Measurements from ENCODE around the gene CFAP58. TPM values are rescaled to one million over a fixed set of nuclear protein-coding genes. Genes with fewer than 3 reads are reported as not detected.

Gene CFAP58
- total RNA-seq, 1 experiment from 2014 or later = 0.63 TPM

DNA sequence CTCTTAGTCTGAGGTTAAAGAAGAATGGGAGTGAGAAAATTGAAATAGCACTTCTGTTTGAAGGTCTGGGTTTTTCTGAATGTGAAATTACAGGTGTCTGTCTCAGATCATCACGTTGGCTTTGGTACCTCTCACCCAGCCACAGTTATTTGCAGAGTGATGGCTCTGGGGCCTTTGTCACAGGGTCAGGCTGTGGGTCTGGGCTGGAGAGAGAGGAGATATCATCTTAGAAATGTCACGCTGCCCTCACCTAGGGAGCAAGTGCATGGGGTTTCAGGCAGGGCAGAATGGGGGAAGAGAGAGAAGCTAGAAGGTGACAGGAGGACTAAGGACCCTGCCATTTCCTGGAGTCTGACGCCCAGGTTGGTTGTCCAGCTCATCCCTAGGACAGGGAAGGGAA lies 127.2 kb downstream of the CFAP58 start:
- Histone ChIP-seq H3K27me3 (ENCODE audit: insufficient read depth, low read length) (no peaks in the 10 kb centered on the region), H3T11ph (ENCODE audit: low read length) (no peak overlapping the region), H3K56ac (ENCODE audit: insufficient read length, low read depth, low read length) (no peak overlapping the region), H3K4me1 (ENCODE audit: insufficient read depth, low read length) (no peaks in the 10 kb centered on the region), H4K5ac (ENCODE audit: insufficient read length, low read depth, low read length) (no peak overlapping the region), H2BK12ac (ENCODE audit: insufficient read length, low read depth, low read length) (no peak overlapping the region), H3K9me3 (ENCODE audit: control insufficient read depth, low read depth, low read length) (no peaks in the 10 kb centered on the region), H2BK5ac (ENCODE audit: insufficient read length, low read length) (no peak overlapping the region), H2AK5ac (ENCODE audit: insufficient read length, low read length) (no peak overlapping the region), H2AFZ (ENCODE audit: low read length) (no peak overlapping the region), H3K79me2 (ENCODE audit: insufficient read depth, low read length) (no peaks in the 10 kb centered on the region), H2BK120ac (ENCODE audit: low read depth, low read length, poor library complexity, severe bottlenecking) (no peak overlapping the region), H3K9ac (ENCODE audit: extremely low read depth, insufficient read length, low read length) (no peak overlapping the region), H2BK15ac (ENCODE audit: low read depth, low read length) (no peak overlapping the region), H4K91ac (ENCODE audit: insufficient read length, low read depth, low read length) (no peak overlapping the region), H3K14ac (ENCODE audit: insufficient read depth, low read length) (peak overlapping the region; percentile 49; the same call in 1 of the 2 replicates), H3K27ac (ENCODE audit: insufficient read length, low read depth, low read length) (no peak overlapping the region), H3K79me1 (ENCODE audit: insufficient read depth, low read depth, low read length, poor library complexity, severe bottlenecking) (no peaks in the 10 kb centered on the region), H4K20me1 (ENCODE audit: control insufficient read depth, insufficient read depth, insufficient read length) (no peaks in the 10 kb centered on the region), H3K4ac (ENCODE audit: low read depth, low read length) (no peak overlapping the region), H2BK20ac (ENCODE audit: low read depth, low read length, poor library complexity, severe bottlenecking) (no peak overlapping the region), H3K18ac (ENCODE audit: insufficient read length, low read depth, low read length) (no peak overlapping the region), H3K23ac (ENCODE audit: insufficient read length, low read depth, low read length) (no peak overlapping the region), H4K8ac (replicated peaks; ENCODE audit: insufficient read length, low read depth, low read length) (no peak overlapping the region), H3K4me2 (ENCODE audit: insufficient read depth, insufficient read length, low read length) (no peak overlapping the region), H3K23me2 (ENCODE audit: insufficient read length, low read depth, low read length, poor library complexity, severe bottlenecking) (peaks cover 3% of the 10 kb centered on the region)
- no peak overlapping the region for H3K4me3 Mint-ChIP-seq
- H3K27ac Mint-ChIP-seq = no peak overlapping the region
- no peak for DNase-seq
- no CpG with 5 or more reads among the region's 3 CpGs for WGBS (ENCODE audit: extremely low coverage, insufficient read length, low lambda C conversion rate)
- H3K36me3 Mint-ChIP-seq (ENCODE audit: insufficient read depth in 1 of 3, low read depth in 3 of 3) = no peaks in the 10 kb centered on the region
- no peak for TF ChIP-seq CTCF (conservative IDR thresholded peaks at IDR 0.05)
- no peaks in the 10 kb centered on the region for H3K9me3 Mint-ChIP-seq
- H3K4me1 Mint-ChIP-seq = peaks cover 0 to 5% of the 10 kb centered on the region in 2 experiments; a peak in 2 of 4 replicates
- peaks cover 12% of the 10 kb centered on the region for H3K27me3 Mint-ChIP-seq (ENCODE audit: low read depth)
